HepG2 (cell line): Measurements from ENCODE around the gene ZC3H4. TPM values are rescaled to one million over a fixed set of nuclear protein-coding genes. Genes with fewer than 3 reads are reported as not detected.

Experiments used
- ATAC-seq: fragments of 200-7000 bp; cut with Tn5 transposase; 3 replicates; pipeline ENCODE4 v1.9.1; 2020; ENCODE audit warnings: mild to moderate bottlenecking, moderate library complexity
- BruUV-seq: library from RNA; stranded (reverse); fragments of 400-500 nt; replicated peaks from 2 replicates; lab custom pipeline; 2021; lab: Mats Ljungman, UMichigan
- CTCF ChIA-PET: fragments of 300-600 bp; formaldehyde crosslinking; extraction: SDS; loops from one replicate; lab custom pipeline; 2021; ENCODE audit warnings: low total read pairs, inconsistent platforms, low intra/inter-chr PET ratio; lab: Yijun Ruan, JAX
- POLR2A ChIA-PET: fragments of 350-600 bp; sonication (Branson Sonifier 250); formaldehyde crosslinking; loops from one replicate; lab custom pipeline; 2020; ENCODE audit warnings: antibody characterized with exemption, inconsistent platforms; lab: Yijun Ruan, JAX
- DNase-seq: peaks from one replicate; pipeline ENCODE4 v3.0.0-alpha.2; 2015; ENCODE audit warnings: low spot score
- FAIRE-seq: peaks from 3 replicates; lab custom pipeline; 2011; peaks lifted over from hg19 to GRCh38; lab: Jason Lieb, UNC
- H2AFZ ChIP-seq: one replicate; pipeline ENCODE4 v1.6.1; 2011; ENCODE audit warnings: low read length, inconsistent platforms
- H3K27ac ChIP-seq: fragments of 300-600 bp; 3 replicates; pipeline ENCODE4 v1.8.0; 2011; ENCODE audit warnings: mixed run types, mild to moderate bottlenecking, mixed read lengths, low read length, inconsistent platforms; ENCODE audit not compliant: insufficient read depth; ENCODE audit errors: extremely low read length
- H3K27me3 ChIP-seq, 2 experiments: fragments of 200-600 bp in 1 of 2; 2 replicates in 1 of 2; 3 replicates in 1 of 2; pipeline versions ENCODE4 v1.6.0 to v1.8.0; 2011; ENCODE audit warnings: low read length in 2 of 2, mild to moderate bottlenecking in 2 of 2, moderate library complexity in 2 of 2, inconsistent platforms in 1 of 2; ENCODE audit not compliant: insufficient read depth in 2 of 2, control insufficient read depth in 1 of 2
- H3K36me3 ChIP-seq, 2 experiments: fragments of 200-600 bp in 1 of 2; replicated peaks in 1 of 2; 2 replicates in 1 of 2; 3 replicates in 1 of 2; pipeline versions ENCODE4 v1.5.1 to v1.8.0; 2011; ENCODE audit warnings: low read length in 2 of 2, inconsistent platforms in 1 of 2; ENCODE audit not compliant: insufficient read depth in 2 of 2, control insufficient read depth in 1 of 2
- H3K4me1 ChIP-seq: 2 replicates; pipeline ENCODE4 v1.5.1; 2012; ENCODE audit warnings: low read length, inconsistent platforms; ENCODE audit not compliant: insufficient read depth
- H3K4me2 ChIP-seq: 2 replicates; pipeline ENCODE4 v1.6.0; 2011; ENCODE audit warnings: low read depth, low read length, inconsistent platforms
- H3K4me3 ChIP-seq, 3 experiments: fragments of 200-600 bp in 1 of 3; sonication (generic), shearing (Covaris generic) in 1 of 3; replicated peaks in 1 of 3; 2 replicates each; pipeline ENCODE4 v1.5.1; 2011 to 2016; ENCODE audit warnings: low read length in 3 of 3, inconsistent platforms in 2 of 3, low read depth in 2 of 3, mild to moderate bottlenecking in 2 of 3, control low read depth in 1 of 3, mixed read lengths in 1 of 3; ENCODE audit not compliant: insufficient read depth in 1 of 3
- H3K79me2 ChIP-seq: one replicate; pipeline ENCODE4 v1.6.1; 2011; ENCODE audit warnings: low read length, inconsistent platforms; ENCODE audit not compliant: insufficient read depth
- H3K9ac ChIP-seq: 2 replicates; pipeline ENCODE4 v1.6.0; 2011; ENCODE audit warnings: mild to moderate bottlenecking, low read depth, low read length, inconsistent platforms; ENCODE audit not compliant: insufficient read depth
- H3K9me3 ChIP-seq: 2 replicates; pipeline ENCODE4 v1.5.1; 2012; ENCODE audit warnings: mild to moderate bottlenecking, low read length
- H4K20me1 ChIP-seq: 2 replicates; pipeline ENCODE4 v1.6.0; 2011; ENCODE audit warnings: inconsistent platforms, mild to moderate bottlenecking, low read length, moderate library complexity; ENCODE audit not compliant: insufficient read depth
- CC2D1A ChIP-seq: sonication (generic); formaldehyde crosslinking; IDR thresholded peaks from 2 replicates; pipeline ENCODE4 v1.8.1; 2023; ENCODE audit warnings: mild to moderate bottlenecking, missing genetic modification reagents
- CHD4 ChIP-seq: fragments of 200-600 bp; sonication (generic); IDR thresholded peaks from 2 replicates; pipeline ENCODE4 v1.7.0; 2017; ENCODE audit warnings: mild to moderate bottlenecking, low read length, borderline replicate concordance
- CREM ChIP-seq, 2 experiments: sonication (generic) in 1 of 2; formaldehyde crosslinking in 1 of 2; IDR thresholded peaks; 2 replicates each; pipeline versions ENCODE4 v1.4.0 to v1.6.1; 2016 to 2020; ENCODE audit warnings: antibody characterized with exemption in 1 of 2, mild to moderate bottlenecking in 1 of 2, missing genetic modification reagents in 1 of 2
- HMG20B ChIP-seq: conservative IDR thresholded peaks from 2 replicates; pipeline ENCODE4 v1.6.1; 2016; ENCODE audit warnings: missing genetic modification reagents, missing compliant biosample characterization
- HOXD1 ChIP-seq: sonication (generic); formaldehyde crosslinking; IDR thresholded peaks from 2 replicates; pipeline ENCODE4 v1.5.0; 2020; ENCODE audit warnings: missing genetic modification reagents
- JUNB ChIP-seq: sonication (generic); formaldehyde crosslinking; IDR thresholded peaks from 2 replicates; pipeline ENCODE4 v1.8.0; 2022; ENCODE audit warnings: missing genetic modification reagents, mild to moderate bottlenecking, borderline replicate concordance
- KLF6 ChIP-seq: IDR thresholded peaks from 2 replicates; pipeline ENCODE4 v1.8.0; 2016; ENCODE audit warnings: missing biosample characterization, missing genetic modification reagents
- MED1 ChIP-seq: sonication (generic); formaldehyde crosslinking; IDR thresholded peaks from 2 replicates; pipeline ENCODE4 v1.4.0; 2020; ENCODE audit warnings: missing genetic modification reagents
- MYPOP ChIP-seq: sonication (generic); formaldehyde crosslinking; IDR thresholded peaks from 2 replicates; pipeline ENCODE4 v1.8.1; 2023; ENCODE audit warnings: mild to moderate bottlenecking, moderate library complexity, missing genetic modification reagents
- NAIF1 ChIP-seq: sonication (generic); formaldehyde crosslinking; IDR thresholded peaks from 2 replicates; pipeline ENCODE4 v1.5.0; 2020; ENCODE audit warnings: mild to moderate bottlenecking, missing genetic modification reagents, borderline replicate concordance
- NFIB ChIP-seq: sonication (generic); formaldehyde crosslinking; IDR thresholded peaks from 2 replicates; pipeline ENCODE4 v1.9.0; 2021; ENCODE audit warnings: missing genetic modification reagents, mild to moderate bottlenecking, borderline replicate concordance
- PITX1 ChIP-seq: sonication (generic); formaldehyde crosslinking; IDR thresholded peaks from 2 replicates; pipeline ENCODE4 v1.5.1; 2020; ENCODE audit warnings: mild to moderate bottlenecking, missing genetic modification reagents
- REPIN1 ChIP-seq: sonication (generic); formaldehyde crosslinking; IDR thresholded peaks from 2 replicates; pipeline ENCODE4 v1.8.0; 2022; ENCODE audit warnings: missing genetic modification reagents, low read depth, mild to moderate bottlenecking, borderline replicate concordance
- SMAD3 ChIP-seq: sonication (generic); formaldehyde crosslinking; IDR thresholded peaks from 2 replicates; pipeline ENCODE4 v1.4.0; 2020; ENCODE audit warnings: missing genetic modification reagents
- SOX5 ChIP-seq: IDR thresholded peaks from 2 replicates; pipeline ENCODE4 v1.6.1; 2016; ENCODE audit warnings: borderline replicate concordance
- TGIF2 ChIP-seq: IDR thresholded peaks from 2 replicates; pipeline ENCODE4 v1.6.1; 2016; ENCODE audit warnings: control low read depth, missing compliant biosample characterization
- THAP9 ChIP-seq: sonication (generic); formaldehyde crosslinking; IDR thresholded peaks from 2 replicates; pipeline ENCODE4; 2020; ENCODE audit warnings: missing genetic modification reagents, mild to moderate bottlenecking, borderline replicate concordance
- ZBTB4 ChIP-seq: sonication (generic); formaldehyde crosslinking; IDR thresholded peaks from 2 replicates; pipeline ENCODE4 v1.4.0; 2020; ENCODE audit warnings: missing genetic modification reagents, mild to moderate bottlenecking, borderline replicate concordance
- WGBS: methylation state at CpG from one replicate; pipeline ENCODE4 v1.1.6; 2017; ENCODE audit warnings: low lambda C conversion rate; 5-methylcytosine and 5-hydroxymethylcytosine counted together
- in situ Hi-C: cut with HindIII; loops from 2 replicates; pipeline ENCODE4 v1.10.0; 2017; ENCODE audit warnings: low pct_unique_long_range_greater_than_20kb; ENCODE audit not compliant: extremely low pct_ligation_motif_present
- intact Hi-C: fragments of 100-400 bp; cut with micrococcal nuclease; formaldehyde crosslinking; loops from one replicate; pipeline ENCODE4 v1.10.0; 2022; ENCODE audit not compliant: unreplicated experiment
- polyA plus RNA-seq, 8 experiments: library from polyadenylated mRNA; depleted of rRNA in 3 of 8; stranded (reverse) in 7 of 8; unstranded in 1 of 8; fragments of >200 nt; fragmentation: Illumina TruSeq in 4 of 8; extraction: Trizol in 4 of 8; gene quantifications; 2 replicates each; pipeline versions ENCODE4 v1.2.1 to v1.2.3, GENCODE V29; 2011 to 2016; ENCODE audit warnings: low read depth in 4 of 8, missing spikeins in 1 of 8, mixed read lengths in 1 of 8; ENCODE audit not compliant: insufficient read depth in 1 of 8
- total RNA-seq, 5 experiments: library from RNA; depleted of rRNA; stranded (reverse); fragments of >200 nt; fragmentation: Illumina TruSeq; extraction: Trizol; gene quantifications; 2 replicates each; pipeline ENCODE4 v1.2.3, GENCODE V29; 2016; ENCODE audit warnings: low read depth in 1 of 5

ZC3H4 gene
- total and polyA plus RNA-seq, 2 of the 13 experiments (the other 11 are each of a cell fraction or from before 2014, with no cell fraction given): 1.8 to 10.7 TPM

GRCh38 chr19:47152632-47153031, 39.1 kb upstream of the ZC3H4 start:
- TSS peak; percentile 14 for BruUV-seq
- intact Hi-C loops: no loop called here
- ATAC-seq: no peak
- Histone ChIP-seq H3K79me2 (peaks cover 6% of the 10 kb centered on the region), H2AFZ (no peak overlapping the region), H4K20me1 (no peaks in the 10 kb centered on the region; the same call in 1 of the 2 replicates), H3K36me3 (peaks cover 24 to 78% of the 10 kb centered on the region in 2 experiments), H3K27ac (no peak overlapping the region), H3K4me1 (0 out of 2 replicates have a peak, but pooled peaks cover 17% of the 10 kb centered on the region), H3K9ac (no peak overlapping the region), H3K4me2 (no peak overlapping the region), H3K4me3 (no peak overlapping the region), H3K27me3 (no peaks in the 10 kb centered on the region), H3K9me3 (no peaks in the 10 kb centered on the region)
- in situ Hi-C loops: no loop called here
- POLR2A ChIA-PET: no interaction called here
- CTCF ChIA-PET: no interaction called here
- FAIRE-seq: no peak
- no peak for DNase-seq
- TF ChIP-seq CC2D1A (CRISPR knock-in tag) (no peak), HMG20B (CRISPR knock-in tag) (no peak), NAIF1 (no peak), CHD4 (no peak), SMAD3 (no peak), TGIF2 (CRISPR knock-in tag) (no peak), MED1 (CRISPR knock-in tag) (no peak), SOX5 (no peak), ZBTB4 (CRISPR knock-in tag) (no peak), MYPOP (no peak), HOXD1 (CRISPR knock-in tag) (no peak), CREM (IDR thresholded peaks at IDR 0.05) (no peak), CREM (CRISPR knock-in tag; IDR thresholded peaks at IDR 0.05) (no peak), NFIB (CRISPR knock-in tag) (no peak), PITX1 (no peak), KLF6 (CRISPR knock-in tag) (no peak), THAP9 (no peak), JUNB (CRISPR knock-in tag) (no peak), REPIN1 (no peak)
- TF ChIP-seq, all 625 proteins: peak for 0
- 98% methylated on average over 2 of the region's 2 CpGs for WGBS
